Measurements from ENCODE around the gene KCNH3. TPM values are rescaled to one million over a fixed set of nuclear protein-coding genes. Genes with fewer than 3 reads are reported as not detected.
"Not testable (repeated sequence)": the region's sequence is repeated elsewhere in the genome, so short reads cannot be mapped to it uniquely, and the experiment has no call there.

The KCNH3 gene
- total and polyA plus RNA-seq, 7 experiments from 2014 or later = 0.99 to 5.3 (median 3.8) TPM

GRCh38 chr12:49533331-49533730 lies 5.5 kb upstream of the KCNH3 start:
- Mint-ChIP-seq H3K9me3 (no peaks in the 10 kb centered on the region), H3K27ac (no peak overlapping the region), H3K27me3 (peaks cover 0 to 34% (median 4%) of the 10 kb centered on the region in 5 donors), H3K4me1 (peaks cover 0 to 10% (median 4%) of the 10 kb centered on the region in 7 donors), H3K4me3 (no peak overlapping the region), H3K36me3 (no peaks in the 10 kb centered on the region)
- Histone ChIP-seq H3K4me3 (ENCODE audit: low read length) (no peak overlapping the region), H3K9me3 (ENCODE audit: control insufficient read depth in 2 of 3, low read length in 3 of 3) (no peaks in the 10 kb centered on the region), H3K27me3 (ENCODE audit: control insufficient read depth in 2 of 2, insufficient read depth in 2 of 2, low read length in 2 of 2) (no peaks in the 10 kb centered on the region), H3K4me1 (ENCODE audit: control insufficient read depth in 2 of 2, insufficient read depth in 2 of 2, low read length in 2 of 2) (peaks cover 4 to 5% of the 10 kb centered on the region in 2 donors), H3K27ac (ENCODE audit: low read depth, low read length) (no peak overlapping the region), H3K36me3 (ENCODE audit: control insufficient read depth in 2 of 3, insufficient read depth in 3 of 3, low read length in 3 of 3) (no peaks in the 10 kb centered on the region)
- POLR2A ChIA-PET = interaction anchor here (1.0 kb wide), 1 partner anchor 14 kb away, joined by 3 read pairs; no protein-coding TSS in a partner anchor
- intact Hi-C loops (cut with micrococcal nuclease) = no loop called here
- CTCF ChIA-PET = no interaction called here
- DNase-seq (no peak), ATAC-seq (no peak)

- DNase-seq; intact Hi-C loops (cut with micrococcal nuclease); H3K4me3 ChIP-seq (ENCODE audit: low read length); H3K27me3 ChIP-seq (ENCODE audit: control insufficient read depth in 2 of 2, insufficient read depth in 2 of 2, low read length in 2 of 2); H3K9me3 Mint-ChIP-seq; H3K27ac ChIP-seq (ENCODE audit: low read depth, low read length); CTCF ChIA-PET; H3K36me3 ChIP-seq (ENCODE audit: control insufficient read depth in 2 of 3, insufficient read depth in 3 of 3, low read length in 3 of 3); H3K4me3 Mint-ChIP-seq; H3K36me3 Mint-ChIP-seq; ATAC-seq; H3K27ac Mint-ChIP-seq; H3K4me1 ChIP-seq (ENCODE audit: control insufficient read depth in 2 of 2, insufficient read depth in 2 of 2, low read length in 2 of 2); H3K9me3 ChIP-seq (ENCODE audit: control insufficient read depth in 2 of 3, low read length in 3 of 3): not testable (repeated sequence)
- H3K4me1 Mint-ChIP-seq = peaks cover 0 to 10% (median 4%) of the 10 kb centered on the region in 7 donors
- POLR2A ChIA-PET = interaction anchor here (0.6 kb wide), 1 partner anchor 1126 kb away, joined by 3 read pairs; no protein-coding TSS in a partner anchor
- peaks cover 0 to 35% (median 4%) of the 10 kb centered on the region in 5 donors for H3K27me3 Mint-ChIP-seq
Measured at GRCh38 chr12:49534122-49534521, 4.7 kb upstream of the KCNH3 start.

- Histone ChIP-seq H3K36me3 (ENCODE audit: control insufficient read depth in 2 of 3, insufficient read depth in 3 of 3, low read length in 3 of 3) (no peaks in the 10 kb centered on the region), H3K9me3 (ENCODE audit: control insufficient read depth in 2 of 3, low read length in 3 of 3) (no peaks in the 10 kb centered on the region), H3K4me1 (ENCODE audit: control insufficient read depth in 2 of 2, insufficient read depth in 2 of 2, low read length in 2 of 2) (peaks cover 9 to 10% of the 10 kb centered on the region in 2 donors), H3K27ac (ENCODE audit: low read depth, low read length) (no peak overlapping the region), H3K4me3 (ENCODE audit: low read length) (no peak overlapping the region), H3K27me3 (ENCODE audit: control insufficient read depth in 2 of 2, insufficient read depth in 2 of 2, low read length in 2 of 2) (no peaks in the 10 kb centered on the region)
- ATAC-seq (no peak), DNase-seq (no peak)
- ChIA-PET POLR2A (interaction anchor here (0.6 kb wide), 1 partner anchor 1125 kb away, joined by 3 read pairs; no protein-coding TSS in a partner anchor), CTCF (interaction anchor here (0.6 kb wide), 1 partner anchor 43 kb away, joined by 3 read pairs; no protein-coding TSS in a partner anchor)
- Mint-ChIP-seq H3K27me3 (peaks cover 0 to 39% (median 4%) of the 10 kb centered on the region in 5 donors), H3K4me3 (no peak overlapping the region), H3K9me3 (no peaks in the 10 kb centered on the region), H3K27ac (peak overlapping the region in 1 of 9 donors; percentile 21), H3K36me3 (no peaks in the 10 kb centered on the region), H3K4me1 (peaks cover 0 to 14% (median 5%) of the 10 kb centered on the region in 7 donors)
- intact Hi-C loops (cut with micrococcal nuclease) = loop anchor here in 1 of 2 donors (5.0 kb wide), 1 partner anchor 87 kb away; the partner anchor contains the start of gene PRPF40B
Measured at GRCh38 chr12:49534731-49535278, 4.0 kb upstream of the KCNH3 start.

- Histone ChIP-seq H3K27ac (ENCODE audit: low read depth, low read length) (no peak overlapping the region), H3K36me3 (ENCODE audit: control insufficient read depth in 2 of 3, insufficient read depth in 3 of 3, low read length in 3 of 3) (no peaks in the 10 kb centered on the region), H3K4me1 (ENCODE audit: control insufficient read depth in 2 of 2, insufficient read depth in 2 of 2, low read length in 2 of 2) (peaks cover 14 to 15% of the 10 kb centered on the region in 2 donors), H3K27me3 (ENCODE audit: control insufficient read depth in 2 of 2, insufficient read depth in 2 of 2, low read length in 2 of 2) (no peaks in the 10 kb centered on the region), H3K9me3 (ENCODE audit: control insufficient read depth in 2 of 3, low read length in 3 of 3) (no peaks in the 10 kb centered on the region), H3K4me3 (ENCODE audit: low read length) (no peak overlapping the region)
- Mint-ChIP-seq H3K27ac (no peak overlapping the region), H3K4me3 (no peak overlapping the region), H3K27me3 (peaks cover 0 to 51% (median 6%) of the 10 kb centered on the region in 5 donors), H3K4me1 (peaks cover 9 to 21% (median 13%) of the 10 kb centered on the region in 7 donors), H3K36me3 (no peaks in the 10 kb centered on the region), H3K9me3 (no peaks in the 10 kb centered on the region)
- DNase-seq (no peak), ATAC-seq (no peak)
- intact Hi-C loops (cut with micrococcal nuclease) = loop anchor here in 1 of 2 donors (5.0 kb wide), 1 partner anchor 86 kb away; the partner anchor contains the start of gene PRPF40B
- ChIA-PET POLR2A (interaction anchor here (1.4 kb wide), 1 partner anchor 8 kb away, joined by 3 read pairs; no protein-coding TSS in a partner anchor), CTCF (interaction anchor here (1.0 kb wide), 1 partner anchor 177 kb away, joined by 3 read pairs; no protein-coding TSS in a partner anchor)
Measured at GRCh38 chr12:49535921-49536525, 2.8 kb upstream of the KCNH3 start.

GRCh38 chr12:49536526-49537071 lies 2.2 kb upstream of the KCNH3 start:
- Mint-ChIP-seq H3K27ac (no peak overlapping the region), H3K36me3 (no peaks in the 10 kb centered on the region), H3K9me3 (no peaks in the 10 kb centered on the region), H3K4me1 (peaks cover 9 to 26% (median 16%) of the 10 kb centered on the region in 7 donors), H3K27me3 (peaks cover 0 to 56% (median 6%) of the 10 kb centered on the region in 5 donors), H3K4me3 (peak overlapping the region; percentile 9 to 86 (median 78))
- Histone ChIP-seq H3K4me3 (ENCODE audit: low read length) (no peak overlapping the region), H3K36me3 (ENCODE audit: control insufficient read depth in 2 of 3, insufficient read depth in 3 of 3, low read length in 3 of 3) (no peaks in the 10 kb centered on the region), H3K4me1 (ENCODE audit: control insufficient read depth in 2 of 2, insufficient read depth in 2 of 2, low read length in 2 of 2) (peaks cover 14 to 15% of the 10 kb centered on the region in 2 donors), H3K27ac (ENCODE audit: low read depth, low read length) (no peak overlapping the region), H3K9me3 (ENCODE audit: control insufficient read depth in 2 of 3, low read length in 3 of 3) (no peaks in the 10 kb centered on the region), H3K27me3 (ENCODE audit: control insufficient read depth in 2 of 2, insufficient read depth in 2 of 2, low read length in 2 of 2) (no peaks in the 10 kb centered on the region)
- intact Hi-C loops (cut with micrococcal nuclease) = loop anchor here in 1 of 2 donors (5.0 kb wide), 1 partner anchor 86 kb away; the partner anchor contains the start of gene PRPF40B
- DNase-seq (no peak), ATAC-seq (no peak)
- ChIA-PET CTCF (interaction anchor here (1.0 kb wide), 1 partner anchor 178 kb away, joined by 3 read pairs; no protein-coding TSS in a partner anchor), POLR2A (interaction anchor here (0.7 to 1.4 kb wide), 4 partner anchors 9 to 571 kb away, joined by 3 read pairs; no protein-coding TSS in a partner anchor)

GRCh38 chr12:49537231-49537751 lies 1.5 kb upstream of the KCNH3 start:
- H3K4me3 ChIP-seq (ENCODE audit: low read length) = peak overlapping the region; percentile 69
- Mint-ChIP-seq H3K27me3 (peaks cover 0 to 59% (median 6%) of the 10 kb centered on the region in 5 donors), H3K4me3 (peak overlapping the region; percentile 66 to 89 (median 82)), H3K9me3 (no peaks in the 10 kb centered on the region), H3K36me3 (no peaks in the 10 kb centered on the region), H3K4me1 (peaks cover 9 to 28% (median 20%) of the 10 kb centered on the region in 7 donors), H3K27ac (peak overlapping the region in 2 of 9 donors; percentile 40 to 77)
- no peak overlapping the region for H3K27ac ChIP-seq (ENCODE audit: low read depth, low read length)
- H3K9me3 ChIP-seq (ENCODE audit: control insufficient read depth in 2 of 3, low read length in 3 of 3) = no peaks in the 10 kb centered on the region
- no peaks in the 10 kb centered on the region for H3K27me3 ChIP-seq (ENCODE audit: control insufficient read depth in 2 of 2, insufficient read depth in 2 of 2, low read length in 2 of 2)
- ChIA-PET CTCF (interaction anchor here (0.6 to 1.5 kb wide), 2 partner anchors 85 to 863 kb away, joined by 3 to 4 read pairs; partner anchors contain the start of gene LARP4), POLR2A (interaction anchor here (0.7 to 1.8 kb wide), 7 partner anchors 10 to 571 kb away, joined by 3 to 4 read pairs (median 3); partner anchors contain the start of genes PRPF40B and TUBA1A)
- peaks cover 14 to 15% of the 10 kb centered on the region in 2 donors for H3K4me1 ChIP-seq (ENCODE audit: control insufficient read depth in 2 of 2, insufficient read depth in 2 of 2, low read length in 2 of 2)
- H3K36me3 ChIP-seq (ENCODE audit: control insufficient read depth in 2 of 3, insufficient read depth in 3 of 3, low read length in 3 of 3) = no peaks in the 10 kb centered on the region
- intact Hi-C loops (cut with micrococcal nuclease) = loop anchor here in 1 of 2 donors (5.0 kb wide), 1 partner anchor 85 kb away; the partner anchor contains the start of gene PRPF40B
- ATAC-seq (no peak), DNase-seq (no peak)

Data from naive thymus-derived CD4-positive, alpha-beta T cell (primary cell).